SK-N-SH (cell line): ENCODE data around the gene MGAT4B. TPM values are rescaled to one million over a fixed set of nuclear protein-coding genes. Genes with fewer than 3 reads are reported as not detected.

Experiments used
- CTCF ChIA-PET: fragments of 300-600, 350-600 bp; formaldehyde crosslinking; extraction: SDS; loops from one replicate; lab custom pipeline; 2021; lab: Yijun Ruan, JAX
- POLR2A ChIA-PET: fragments of 350-600 bp; sonication (Branson Sonifier 250); formaldehyde crosslinking; extraction: SDS; loops from one replicate; lab custom pipeline; 2020; ENCODE audit warnings: antibody characterized with exemption, inconsistent platforms; lab: Yijun Ruan, JAX
- DNase-seq: peaks from one replicate; pipeline ENCODE4 v3.0.0; 2012
- H2AFZ ChIP-seq: fragments of 200-600 bp; sonication (generic); 2 replicates; pipeline ENCODE4 v1.8.1; 2016; ENCODE audit warnings: antibody characterized with exemption, mild to moderate bottlenecking, low read depth
- H3F3A ChIP-seq: fragments of 200-600 bp; sonication (generic); replicated peaks from 2 replicates; pipeline ENCODE3; 2016; ENCODE audit warnings: antibody characterized with exemption, mild to moderate bottlenecking; ENCODE audit not compliant: insufficient read depth
- H3K27ac ChIP-seq, 2 experiments: fragments of 200-500 bp in 1 of 2; fragments of 200-600 bp in 1 of 2; sonication (Bioruptor generic) in 1 of 2; sonication (generic), shearing (Covaris generic) in 1 of 2; 2 replicates each; pipeline versions ENCODE4 v1.5.1 to v1.6.1; 2014 to 2016; ENCODE audit warnings: low read depth in 2 of 2, inconsistent platforms in 1 of 2, low read length in 1 of 2, mild to moderate bottlenecking in 1 of 2, mixed read lengths in 1 of 2
- H3K27me3 ChIP-seq: fragments of 200-600 bp; sonication (generic), shearing (Covaris generic); 2 replicates; pipeline ENCODE4 v1.6.1; 2016; ENCODE audit warnings: mixed run types; ENCODE audit not compliant: insufficient read depth
- H3K36me3 ChIP-seq, 2 experiments: fragments of 200-500 bp in 1 of 2; fragments of 200-600 bp in 1 of 2; sonication (Bioruptor generic) in 1 of 2; sonication (generic) in 1 of 2; replicated peaks in 1 of 2; 2 replicates each; pipeline versions ENCODE3 to v1.5.1; 2014 to 2016; ENCODE audit warnings: low read length in 1 of 2, mild to moderate bottlenecking in 1 of 2; ENCODE audit not compliant: insufficient read depth in 2 of 2, control insufficient read depth in 1 of 2
- H3K4me1 ChIP-seq, 2 experiments: fragments of 200-500 bp in 1 of 2; fragments of 200-600 bp in 1 of 2; sonication (Bioruptor generic) in 1 of 2; sonication (generic), shearing (Covaris generic) in 1 of 2; 2 replicates each; pipeline versions ENCODE4 v1.5.1 to v1.6.1; 2014 to 2016; ENCODE audit warnings: low read depth in 1 of 2, low read length in 1 of 2, mixed run types in 1 of 2; ENCODE audit not compliant: insufficient read depth in 2 of 2, control insufficient read depth in 1 of 2
- H3K4me2 ChIP-seq: fragments of 200-600 bp; sonication (generic), shearing (Covaris generic); 2 replicates; pipeline ENCODE4 v1.6.1; 2017; ENCODE audit warnings: mixed run types
- H3K4me3 ChIP-seq, 2 experiments: fragments of 200-500 bp in 1 of 2; fragments of 200-600 bp in 1 of 2; sonication (Bioruptor generic) in 1 of 2; sonication (generic), shearing (Covaris generic) in 1 of 2; 2 replicates each; pipeline versions ENCODE4 v1.5.1 to v1.8.1; 2014 to 2016; ENCODE audit warnings: low read depth in 2 of 2, inconsistent platforms in 1 of 2, low read length in 1 of 2, mild to moderate bottlenecking in 1 of 2, mixed read lengths in 1 of 2, moderate library complexity in 1 of 2
- H3K79me2 ChIP-seq: fragments of 200-600 bp; sonication (generic); 2 replicates; pipeline ENCODE4 v1.8.1; 2017; ENCODE audit warnings: mild to moderate bottlenecking; ENCODE audit not compliant: insufficient read depth
- H3K9ac ChIP-seq: fragments of 200-600 bp; sonication (generic); 2 replicates; pipeline ENCODE4 v1.6.1; 2017; ENCODE audit warnings: mixed run types
- H3K9me2 ChIP-seq: fragments of 200-600 bp; sonication (generic); 2 replicates; pipeline ENCODE4 v1.6.1; 2017; ENCODE audit warnings: mixed run types
- H3K9me3 ChIP-seq: fragments of 200-600 bp; sonication (generic); 2 replicates; pipeline ENCODE4 v1.6.1; 2017; ENCODE audit warnings: mixed run types, mild to moderate bottlenecking, moderate library complexity
- H4K20me1 ChIP-seq: fragments of 200-600 bp; sonication (generic); 2 replicates; pipeline ENCODE4 v1.6.1; 2017; ENCODE audit warnings: mild to moderate bottlenecking, mixed run types; ENCODE audit not compliant: insufficient read depth
- CHD2 ChIP-seq: fragments of 150-350 bp; IDR thresholded peaks from 2 replicates; pipeline ENCODE4 v1.6.1; 2018; ENCODE audit warnings: low read length; ENCODE audit not compliant: partially characterized antibody
- CTCF ChIP-seq: fragments of 200-600 bp; sonication (generic); IDR thresholded peaks from 2 replicates; pipeline ENCODE4 v1.6.1; 2017; ENCODE audit warnings: antibody characterized with exemption, mild to moderate bottlenecking, moderate library complexity
- FOSL2 ChIP-seq: IDR thresholded peaks from 2 replicates; pipeline ENCODE4 v1.4.0; 2012; ENCODE audit warnings: low read depth, mild to moderate bottlenecking, moderate library complexity, borderline replicate concordance
- FOXJ3 ChIP-seq: sonication (generic); formaldehyde crosslinking; IDR thresholded peaks from 2 replicates; pipeline ENCODE4 v1.5.1; 2020; ENCODE audit warnings: mild to moderate bottlenecking, missing genetic modification reagents
- GABPA ChIP-seq: IDR thresholded peaks from 2 replicates; pipeline ENCODE4 v1.4.0; 2012; ENCODE audit warnings: low read depth, mild to moderate bottlenecking
- IRF3 ChIP-seq: fragments of 150-350 bp; IDR thresholded peaks from 2 replicates; pipeline ENCODE4 v1.6.1; 2016; ENCODE audit warnings: mild to moderate bottlenecking, low read depth, low read length
- JUND ChIP-seq: IDR thresholded peaks from 2 replicates; pipeline ENCODE4 v1.4.0; 2012
- MAX ChIP-seq: IDR thresholded peaks from 2 replicates; pipeline ENCODE4 v1.4.0; 2012; ENCODE audit warnings: low read depth
- MXI1 ChIP-seq: IDR thresholded peaks from 2 replicates; pipeline ENCODE4 v1.6.1; 2012; ENCODE audit warnings: mild to moderate bottlenecking, low read depth, low read length, improper control_type of control experiment
- NRF1 ChIP-seq: IDR thresholded peaks from 2 replicates; pipeline ENCODE4 v1.6.1; 2012; ENCODE audit warnings: low read depth, mild to moderate bottlenecking, low read length
- POLR2AphosphoS5 ChIP-seq: IDR thresholded peaks from 2 replicates; pipeline ENCODE4 v1.6.1; 2012; ENCODE audit warnings: low read depth, low read length
- RFX5 ChIP-seq: IDR thresholded peaks from 2 replicates; pipeline ENCODE4 v1.6.1; 2012; ENCODE audit warnings: mild to moderate bottlenecking, improper control_type of control experiment, low read length
- RXRA ChIP-seq: IDR thresholded peaks from 2 replicates; pipeline ENCODE4 v1.4.0; 2012; ENCODE audit warnings: low read depth, mild to moderate bottlenecking, borderline replicate concordance
- SMC3 ChIP-seq: IDR thresholded peaks from 2 replicates; pipeline ENCODE4 v1.6.1; 2012; ENCODE audit warnings: low read depth, low read length, improper control_type of control experiment
- TCF12 ChIP-seq: IDR thresholded peaks from 2 replicates; pipeline ENCODE4 v1.4.0; 2012
- TEAD4 ChIP-seq: IDR thresholded peaks from 2 replicates; pipeline ENCODE4 v1.4.0; 2012; ENCODE audit warnings: mild to moderate bottlenecking, borderline replicate concordance; ENCODE audit not compliant: insufficient read depth
- YY1 ChIP-seq: IDR thresholded peaks from 2 replicates; pipeline ENCODE4 v1.4.0; 2012; ENCODE audit warnings: low read depth, mild to moderate bottlenecking
- WGBS: methylation state at CpG from one replicate; pipeline ENCODE4 v1.1.6; 2017; ENCODE audit warnings: low lambda C conversion rate; 5-methylcytosine and 5-hydroxymethylcytosine counted together
- polyA plus RNA-seq, 3 experiments: library from polyadenylated mRNA; depleted of rRNA; stranded (reverse); fragments of >200 nt; gene quantifications; 2 replicates each; pipeline ENCODE4 v1.2.3, GENCODE V29; 2012
- TF ChIP-seq, protein P1 (sequence below): IDR thresholded peaks from 2 replicates; pipeline ENCODE4 v1.4.0; 2012; ENCODE audit warnings: low read depth, borderline replicate concordance
- TF ChIP-seq, protein P2 (sequence below): IDR thresholded peaks from 2 replicates; pipeline ENCODE4 v1.4.0; 2012; ENCODE audit warnings: low read depth, borderline replicate concordance
- TF ChIP-seq, protein P3 (sequence below): IDR thresholded peaks from 2 replicates; pipeline ENCODE4; 2012

Gene MGAT4B
- polyA plus RNA-seq, 1 of the 3 experiments (the other 2 are of a cell fraction) = 190 TPM

GRCh38 chr5:179783128-179783527 is 23.5 kb downstream of the MGAT4B start:
- H3K27me3 ChIP-seq = no peaks in the 10 kb centered on the region
- H3K9me2 ChIP-seq = no peaks in the 10 kb centered on the region
- no peaks in the 10 kb centered on the region for H3K79me2 ChIP-seq
- H3K9me3 ChIP-seq = no peaks in the 10 kb centered on the region
- DNase-seq = no peak
- CTCF ChIA-PET = interaction anchor here (0.7 to 5.4 kb wide), 7 partner anchors 9 to 20 kb away, joined by 3 to 35 read pairs (median 3); partner anchors contain the start of gene LTC4S
- no peaks in the 10 kb centered on the region for H3K4me1 ChIP-seq
- H3K27ac ChIP-seq = no peak overlapping the region
- no peak overlapping the region for H2AFZ ChIP-seq
- POLR2A ChIA-PET = no interaction called here
- no peaks in the 10 kb centered on the region for H3F3A ChIP-seq
- no peaks in the 10 kb centered on the region for H4K20me1 ChIP-seq
- H3K4me3 ChIP-seq = no peak overlapping the region
- H3K36me3 ChIP-seq = peaks cover 0 to 16% of the 10 kb centered on the region in 2 experiments
- no peak overlapping the region for H3K4me2 ChIP-seq
- no peak for TF ChIP-seq SMC3
- no peak for TF ChIP-seq FOXJ3 (CRISPR knock-in tag)
- no peak for TF ChIP-seq MXI1
- no peak for TF ChIP-seq GABPA
- TF ChIP-seq, protein P1, sequence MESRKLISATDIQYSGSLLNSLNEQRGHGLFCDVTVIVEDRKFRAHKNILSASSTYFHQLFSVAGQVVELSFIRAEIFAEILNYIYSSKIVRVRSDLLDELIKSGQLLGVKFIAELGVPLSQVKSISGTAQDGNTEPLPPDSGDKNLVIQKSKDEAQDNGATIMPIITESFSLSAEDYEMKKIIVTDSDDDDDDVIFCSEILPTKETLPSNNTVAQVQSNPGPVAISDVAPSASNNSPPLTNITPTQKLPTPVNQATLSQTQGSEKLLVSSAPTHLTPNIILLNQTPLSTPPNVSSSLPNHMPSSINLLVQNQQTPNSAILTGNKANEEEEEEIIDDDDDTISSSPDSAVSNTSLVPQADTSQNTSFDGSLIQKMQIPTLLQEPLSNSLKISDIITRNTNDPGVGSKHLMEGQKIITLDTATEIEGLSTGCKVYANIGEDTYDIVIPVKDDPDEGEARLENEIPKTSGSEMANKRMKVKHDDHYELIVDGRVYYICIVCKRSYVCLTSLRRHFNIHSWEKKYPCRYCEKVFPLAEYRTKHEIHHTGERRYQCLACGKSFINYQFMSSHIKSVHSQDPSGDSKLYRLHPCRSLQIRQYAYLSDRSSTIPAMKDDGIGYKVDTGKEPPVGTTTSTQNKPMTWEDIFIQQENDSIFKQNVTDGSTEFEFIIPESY = no peak
- TF ChIP-seq NRF1 = no peak
- TF ChIP-seq POLR2AphosphoS5 = no peak
- no peak for TF ChIP-seq TEAD4
- no peak for TF ChIP-seq CHD2
- no peak for TF ChIP-seq YY1
- no peak for TF ChIP-seq RFX5
- TF ChIP-seq CTCF = no peak
- TF ChIP-seq MAX = no peak
- 97% methylated on average over 9 of the region's 9 CpGs for WGBS
- no peak overlapping the region for H3K9ac ChIP-seq

GRCh38 chr5:179781846-179782245 is 24.8 kb downstream of the MGAT4B start:
- H3F3A ChIP-seq = no peaks in the 10 kb centered on the region
- CTCF ChIA-PET = interaction anchor here (1.2 to 5.4 kb wide), 3 partner anchors 13 to 19 kb away, joined by 4 to 35 read pairs (median 6); no protein-coding TSS in a partner anchor
- H4K20me1 ChIP-seq = no peaks in the 10 kb centered on the region
- H3K9me2 ChIP-seq = no peaks in the 10 kb centered on the region
- no peaks in the 10 kb centered on the region for H3K79me2 ChIP-seq
- H3K9ac ChIP-seq = no peak overlapping the region
- H3K4me1 ChIP-seq = no peaks in the 10 kb centered on the region
- peaks cover 7 to 29% of the 10 kb centered on the region in 2 experiments for H3K36me3 ChIP-seq
- POLR2A ChIA-PET = no interaction called here
- no peaks in the 10 kb centered on the region for H3K9me3 ChIP-seq
- no peak overlapping the region for H3K4me2 ChIP-seq
- 92% methylated on average over 3 of the region's 4 CpGs for WGBS
- H3K27ac ChIP-seq = no peak overlapping the region
- H2AFZ ChIP-seq = no peak overlapping the region
- no peaks in the 10 kb centered on the region for H3K27me3 ChIP-seq
- no peak for DNase-seq
- no peak overlapping the region for H3K4me3 ChIP-seq
- no peak for TF ChIP-seq GABPA
- TF ChIP-seq, protein P2, sequence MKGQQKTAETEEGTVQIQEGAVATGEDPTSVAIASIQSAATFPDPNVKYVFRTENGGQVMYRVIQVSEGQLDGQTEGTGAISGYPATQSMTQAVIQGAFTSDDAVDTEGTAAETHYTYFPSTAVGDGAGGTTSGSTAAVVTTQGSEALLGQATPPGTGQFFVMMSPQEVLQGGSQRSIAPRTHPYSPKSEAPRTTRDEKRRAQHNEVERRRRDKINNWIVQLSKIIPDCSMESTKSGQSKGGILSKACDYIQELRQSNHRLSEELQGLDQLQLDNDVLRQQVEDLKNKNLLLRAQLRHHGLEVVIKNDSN = no peak
- TF ChIP-seq YY1 = no peak
- no peak for TF ChIP-seq FOSL2
- no peak for TF ChIP-seq JUND
- no peak for TF ChIP-seq RXRA
- no peak for TF ChIP-seq MAX
- TF ChIP-seq TCF12 = no peak
- no peak for TF ChIP-seq IRF3
- TF ChIP-seq, protein P3, sequence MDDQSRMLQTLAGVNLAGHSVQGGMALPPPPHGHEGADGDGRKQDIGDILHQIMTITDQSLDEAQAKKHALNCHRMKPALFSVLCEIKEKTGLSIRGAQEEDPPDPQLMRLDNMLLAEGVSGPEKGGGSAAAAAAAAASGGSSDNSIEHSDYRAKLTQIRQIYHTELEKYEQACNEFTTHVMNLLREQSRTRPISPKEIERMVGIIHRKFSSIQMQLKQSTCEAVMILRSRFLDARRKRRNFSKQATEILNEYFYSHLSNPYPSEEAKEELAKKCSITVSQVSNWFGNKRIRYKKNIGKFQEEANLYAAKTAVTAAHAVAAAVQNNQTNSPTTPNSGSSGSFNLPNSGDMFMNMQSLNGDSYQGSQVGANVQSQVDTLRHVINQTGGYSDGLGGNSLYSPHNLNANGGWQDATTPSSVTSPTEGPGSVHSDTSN = no peak
